Spleen (tissue), 11 donors: ENCODE results near the gene LRP11. TPM values are rescaled to one million over a fixed set of nuclear protein-coding genes. Genes with fewer than 3 reads are reported as not detected.

Source experiments
- DNase-seq: peaks from one replicate; pipeline ENCODE4 v3.0.0-alpha.2; 2020
- H3K27ac ChIP-seq, 8 donors: fragments of 200-600 bp; sonication (generic) in 7 of 8; 1 replicate in 4 of 8; 2 replicates in 4 of 8; pipeline versions ENCODE4 v1.5.0 to v1.8.0; 2016 to 2021; ENCODE audit warnings: inconsistent platforms in 4 of 8, mild to moderate bottlenecking in 4 of 8, moderate library complexity in 1 of 8
- H3K27me3 ChIP-seq, 7 donors: fragments of 200-600 bp; sonication (generic) in 6 of 7; replicated peaks in 1 of 7; 1 replicate in 4 of 7; 2 replicates in 3 of 7; pipeline versions ENCODE4 v1.5.0 to v1.8.0; 2016 to 2021; ENCODE audit warnings: inconsistent platforms in 3 of 7, mild to moderate bottlenecking in 1 of 7
- H3K36me3 ChIP-seq, 6 donors: fragments of 200-600 bp; sonication (generic) in 5 of 6; 1 replicate in 4 of 6; 2 replicates in 2 of 6; pipeline versions ENCODE4 v1.5.0 to v1.8.0; 2016 to 2021; ENCODE audit warnings: inconsistent platforms in 2 of 6
- H3K4me1 ChIP-seq, 6 donors: fragments of 200-600 bp; sonication (generic) in 5 of 6; 1 replicate in 3 of 6; 2 replicates in 3 of 6; pipeline versions ENCODE4 v1.5.0 to v1.8.0; 2016 to 2021; ENCODE audit warnings: inconsistent platforms in 3 of 6
- H3K4me3 ChIP-seq, 8 donors: fragments of 200-600 bp; sonication (generic) in 7 of 8; 1 replicate in 4 of 8; 2 replicates in 4 of 8; pipeline versions ENCODE4 v1.5.0 to v1.8.0; 2016 to 2021; ENCODE audit warnings: inconsistent platforms in 4 of 8, mild to moderate bottlenecking in 4 of 8, moderate library complexity in 2 of 8
- H3K9me3 ChIP-seq, 8 donors: fragments of 200-600 bp; sonication (generic) in 7 of 8; 1 replicate in 4 of 8; 2 replicates in 4 of 8; pipeline versions ENCODE4 v1.5.0 to v1.8.0; 2016 to 2021; ENCODE audit warnings: inconsistent platforms in 4 of 8
- POLR2A ChIP-seq, 3 donors: fragments of 450-650 bp; IDR thresholded peaks; one replicate each; pipeline ENCODE4 v1.5.1; 2017; ENCODE audit warnings: antibody characterized with exemption in 3 of 3, mild to moderate bottlenecking in 1 of 3
- POLR2AphosphoS5 ChIP-seq, 3 donors: sonication (generic); formaldehyde crosslinking; IDR thresholded peaks; one replicate each; pipeline ENCODE4 v1.5.1; 2017; ENCODE audit warnings: antibody characterized with exemption in 3 of 3
- WGBS, 5 donors: extraction: QIAGEN DNeasy Blood & Tissue Kit in 3 of 5; methylation state at CpG; one replicate each; pipeline versions ENCODE4 v1.1.5 to v1.1.7; 2013 to 2018; 5-methylcytosine and 5-hydroxymethylcytosine counted together
- intact Hi-C: fragments of 100-400 bp; cut with DNase I; formaldehyde crosslinking; loops from one replicate; pipeline ENCODE4 v1.15.0; 2023; ENCODE audit warnings: low total_unique reads
- polyA plus RNA-seq, 3 donors: library from polyadenylated mRNA; stranded (reverse); fragments of 200-250 nt; gene quantifications; one replicate each; pipeline ENCODE4 v1.2.1, GENCODE V29; 2013
- total RNA-seq, 7 donors: library from RNA; depleted of rRNA in 3 of 7; stranded (reverse); fragments of >200 nt in 3 of 7; fragmentation: NEBNext Ultra II Directional in 4 of 7; extraction: Animal tissue kit (Norgen Biotek cat#: 25700) in 4 of 7; gene quantifications; one replicate each; pipeline versions ENCODE4 v1.1.0 to v1.2.1, GENCODE V29; 2016 to 2021
- TF ChIP-seq, protein P1 (sequence below), 11 experiments: fragments of 200-600 bp in 7 of 11; fragments of 450-650 bp in 4 of 11; sonication (generic) in 4 of 11; IDR thresholded peaks in 8 of 11; conservative IDR thresholded peaks in 3 of 11; 1 replicate in 7 of 11; 2 replicates in 4 of 11; pipeline versions ENCODE4 v1.4.0 to v1.8.0; 2016 to 2021; ENCODE audit warnings: antibody characterized with exemption in 11 of 11, inconsistent platforms in 4 of 11, mild to moderate bottlenecking in 1 of 11
- donor health status: healthy with polysubstance abuse.
- donor health status: DM: no; HTN: no; CAD: no; lungs with moderate emphysema.
- donor health status: DM: no; HTN: no; CAD: no.
- donor health status: Bipolar disorder and iron deficiency.
- donor health status: healthy.
- donor health status: DM: no; HTN: no; CAD: no.
- donor health status: DM: yes; HTN: yes; CAD: no.

Gene LRP11
- total and polyA plus RNA-seq, 10 donors, result 0.65 to 15.0 (median 7.1) TPM

DNA sequence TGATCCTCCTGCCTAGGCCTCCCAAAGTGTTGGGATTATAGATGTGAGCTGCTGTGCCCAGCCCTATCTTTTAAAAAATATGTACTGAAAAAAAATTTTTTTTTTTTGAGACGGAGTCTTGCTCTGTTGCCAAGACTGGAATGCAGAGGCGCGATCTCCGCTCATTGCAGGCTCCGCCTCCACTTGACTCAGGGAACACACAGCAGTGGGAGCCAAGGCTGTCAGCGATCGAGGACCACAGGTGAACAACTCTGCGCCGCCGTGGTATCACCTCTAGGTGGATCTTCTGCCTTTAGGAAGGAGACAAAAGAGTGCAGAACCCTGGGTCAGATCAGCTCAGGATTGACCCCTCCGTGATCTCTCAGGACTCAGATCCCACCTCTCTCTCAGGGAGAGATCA is 20.1 kb upstream of the LRP11 start:
- no peak for DNase-seq
- no peaks in the 10 kb centered on the region for H3K36me3 ChIP-seq
- WGBS, 5 donors, result 59 to 83% (median 76%) methylated on average over 6 to 11 of the region's 11 CpGs

DNA sequence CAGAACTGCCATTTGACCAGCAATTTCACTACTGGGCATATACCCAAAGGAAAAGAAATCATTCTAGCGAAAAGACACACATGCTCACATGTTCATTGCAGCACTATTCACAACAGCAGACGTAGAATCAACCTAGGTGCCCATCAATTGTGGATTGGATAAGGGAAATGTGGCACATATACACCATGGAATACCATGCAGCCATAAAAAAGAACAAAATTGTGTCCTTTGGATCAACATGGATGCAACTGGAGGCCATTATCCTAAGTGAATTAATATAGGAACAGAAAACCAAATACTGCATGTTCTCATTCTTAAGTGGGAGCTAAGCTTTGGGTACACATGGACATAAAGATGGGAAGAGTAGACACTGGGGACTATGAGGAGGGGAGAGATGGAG is 17.7 kb upstream of the LRP11 start:
- peaks cover 0 to 38% (median 0%) of the 10 kb centered on the region in 7 donors for H3K27me3 ChIP-seq
- no peaks in the 10 kb centered on the region for H3K4me1 ChIP-seq
- TF ChIP-seq, protein P1, sequence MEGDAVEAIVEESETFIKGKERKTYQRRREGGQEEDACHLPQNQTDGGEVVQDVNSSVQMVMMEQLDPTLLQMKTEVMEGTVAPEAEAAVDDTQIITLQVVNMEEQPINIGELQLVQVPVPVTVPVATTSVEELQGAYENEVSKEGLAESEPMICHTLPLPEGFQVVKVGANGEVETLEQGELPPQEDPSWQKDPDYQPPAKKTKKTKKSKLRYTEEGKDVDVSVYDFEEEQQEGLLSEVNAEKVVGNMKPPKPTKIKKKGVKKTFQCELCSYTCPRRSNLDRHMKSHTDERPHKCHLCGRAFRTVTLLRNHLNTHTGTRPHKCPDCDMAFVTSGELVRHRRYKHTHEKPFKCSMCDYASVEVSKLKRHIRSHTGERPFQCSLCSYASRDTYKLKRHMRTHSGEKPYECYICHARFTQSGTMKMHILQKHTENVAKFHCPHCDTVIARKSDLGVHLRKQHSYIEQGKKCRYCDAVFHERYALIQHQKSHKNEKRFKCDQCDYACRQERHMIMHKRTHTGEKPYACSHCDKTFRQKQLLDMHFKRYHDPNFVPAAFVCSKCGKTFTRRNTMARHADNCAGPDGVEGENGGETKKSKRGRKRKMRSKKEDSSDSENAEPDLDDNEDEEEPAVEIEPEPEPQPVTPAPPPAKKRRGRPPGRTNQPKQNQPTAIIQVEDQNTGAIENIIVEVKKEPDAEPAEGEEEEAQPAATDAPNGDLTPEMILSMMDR (IDR thresholded peaks at IDR 0.05 in 8 of 11, conservative IDR thresholded peaks at IDR 0.05 in 3 of 11), result no peak
- no peaks in the 10 kb centered on the region for H3K9me3 ChIP-seq
- H3K27ac ChIP-seq, result no peak overlapping the region
- 83 to 91% (median 88%) methylated on average over 2 of the region's 2 CpGs for WGBS, 5 donors
- H3K36me3 ChIP-seq, result no peaks in the 10 kb centered on the region
- no peak for DNase-seq
- intact Hi-C loops, result no loop called here
- H3K4me3 ChIP-seq, result no peak overlapping the region

More for the DNA sequence above, 20.1 kb upstream of the LRP11 start:
- Histone ChIP-seq H3K27me3 (peaks cover 0 to 25% (median 0%) of the 10 kb centered on the region in 7 donors), H3K4me1 (no peaks in the 10 kb centered on the region), H3K4me3 (no peak overlapping the region), H3K9me3 (no peaks in the 10 kb centered on the region), H3K27ac (no peak overlapping the region)
- TF ChIP-seq POLR2AphosphoS5 (IDR thresholded peaks at IDR 0.05), result no peak
- intact Hi-C loops, result no loop called here

DNA sequence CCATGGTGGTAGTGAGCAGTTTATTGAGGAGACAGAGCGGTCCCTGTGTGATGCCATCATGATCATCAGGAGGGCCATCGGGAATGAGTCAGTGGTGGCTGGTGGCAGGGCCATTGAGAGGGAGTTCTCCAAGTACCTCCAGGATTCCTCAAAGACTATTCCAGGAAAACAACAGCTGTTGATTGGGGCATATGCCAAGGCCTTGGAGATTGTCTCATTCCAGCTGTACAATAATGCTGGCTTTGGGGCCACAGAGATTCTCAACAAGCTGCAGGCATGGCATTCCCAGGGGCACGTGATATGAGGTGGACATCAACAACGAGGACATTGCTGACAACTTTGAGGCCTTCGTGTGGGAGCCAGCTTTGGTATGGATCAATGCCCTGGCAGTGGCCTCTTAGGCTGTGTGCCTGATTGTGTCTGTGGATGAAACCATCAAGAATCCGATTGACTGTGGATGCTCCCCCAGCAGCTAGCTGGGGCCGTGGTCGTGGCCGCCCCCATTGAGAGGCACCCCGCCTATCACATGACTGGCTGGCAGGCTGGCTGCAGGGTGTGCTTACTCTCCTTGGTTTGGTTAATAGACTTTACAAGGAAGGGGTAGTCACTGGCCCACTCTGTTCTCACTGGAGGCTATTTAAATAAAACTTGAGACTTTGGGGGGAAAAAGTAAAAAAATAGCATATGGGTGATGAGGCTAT is 17.1 kb upstream of the LRP11 start:
- TF ChIP-seq POLR2AphosphoS5 (IDR thresholded peaks at IDR 0.05) (no peak), POLR2A (IDR thresholded peaks at IDR 0.05) (no peak)
- TF ChIP-seq, protein P1 (IDR thresholded peaks at IDR 0.05 in 8 of 11, conservative IDR thresholded peaks at IDR 0.05 in 3 of 11), result no peak
- H3K4me1 ChIP-seq, result no peaks in the 10 kb centered on the region
- H3K36me3 ChIP-seq, result no peaks in the 10 kb centered on the region
- H3K27me3 ChIP-seq, result peaks cover 0 to 39% (median 0%) of the 10 kb centered on the region in 7 donors
- H3K9me3 ChIP-seq, result no peaks in the 10 kb centered on the region
- no peak overlapping the region for H3K4me3 ChIP-seq
- intact Hi-C loops, result no loop called here
- H3K27ac ChIP-seq, result no peak overlapping the region
- DNase-seq, result no peak
- WGBS, 5 donors, result 79 to 92% (median 86%) methylated on average over 9 to 10 of the region's 10 CpGs

DNA sequence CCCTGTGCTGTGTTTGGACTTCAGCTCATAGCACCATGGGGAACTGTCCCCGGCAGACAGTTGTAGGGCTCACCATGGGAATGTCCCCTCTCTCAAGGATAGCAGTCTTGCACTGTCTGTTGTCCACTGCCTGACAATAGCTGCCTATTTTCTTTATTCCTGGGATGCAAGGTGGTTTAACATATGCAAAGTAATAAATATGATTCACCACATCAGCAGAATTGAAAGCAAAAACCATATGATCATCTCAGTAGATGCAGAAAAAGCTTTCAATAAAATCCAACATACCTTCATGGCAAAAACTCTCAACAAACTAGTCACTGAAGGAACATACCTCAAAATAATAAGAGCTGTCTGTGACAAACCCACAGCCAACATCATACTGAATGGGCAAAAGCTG is 13.5 kb upstream of the LRP11 start:
- intact Hi-C loops, result no loop called here
- no peak overlapping the region for H3K4me3 ChIP-seq

More for the DNA sequence above, 13.5 kb upstream of the LRP11 start:
- 86 to 100% (median 90%) methylated on average over 1 of the region's 1 CpG for WGBS, 5 donors
- DNase-seq, result no peak
- Histone ChIP-seq H3K4me1 (no peaks in the 10 kb centered on the region), H3K27ac (no peak overlapping the region), H3K27me3 (peaks cover 0 to 40% (median 0%) of the 10 kb centered on the region in 7 donors), H3K9me3 (peaks cover 0 to under 1% (median 0%) of the 10 kb centered on the region in 8 donors), H3K36me3 (no peaks in the 10 kb centered on the region)
- TF ChIP-seq, protein P1 (IDR thresholded peaks at IDR 0.05 in 8 of 11, conservative IDR thresholded peaks at IDR 0.05 in 3 of 11), result no peak
- TF ChIP-seq POLR2AphosphoS5 (IDR thresholded peaks at IDR 0.05), result no peak
- TF ChIP-seq POLR2A (IDR thresholded peaks at IDR 0.05), result no peak
